Measurements from ENCODE around the gene ZNF83.
"Not testable (repeated sequence)": the region's sequence is repeated elsewhere in the genome, so short reads cannot be mapped to it uniquely, and the experiment has no call there.

The ZNF83 gene

GRCh38 chr19:52585604-52586003 is 52.6 kb downstream of the ZNF83 start:
- H2BK5ac ChIP-seq (ENCODE audit: low read depth, low read length, poor library complexity, severe bottlenecking) = no peak overlapping the region
- H3K18ac ChIP-seq (ENCODE audit: low read depth in 1 of 2, low read length in 2 of 2) = no peak overlapping the region
- H2BK15ac ChIP-seq (ENCODE audit: low read depth, poor library complexity, severe bottlenecking) = no peak overlapping the region
- H4K8ac ChIP-seq (ENCODE audit: low read length) = no peak overlapping the region
- no peak for DNase-seq
- no peak overlapping the region for H2AK5ac ChIP-seq (ENCODE audit: low read length, severe bottlenecking)
- H3K23ac ChIP-seq (ENCODE audit: low read length in 2 of 2) = no peak overlapping the region
- H3K27me3 ChIP-seq (ENCODE audit: control insufficient read depth in 1 of 2, insufficient read depth in 1 of 2, low read length in 2 of 2) = no peaks in the 10 kb centered on the region
- H3K27ac ChIP-seq (ENCODE audit: low read length, poor library complexity, severe bottlenecking) = no peak overlapping the region
- no peak overlapping the region for H2BK120ac ChIP-seq (ENCODE audit: low read depth, low read length)
- H4K91ac ChIP-seq (ENCODE audit: low read length) = no peak overlapping the region
- H3K36me3 ChIP-seq (ENCODE audit: control insufficient read depth in 1 of 2, insufficient read depth in 2 of 2, low read depth in 1 of 2, low read length in 2 of 2) = peaks cover 41 to 42% of the 10 kb centered on the region in 2 experiments
- H3K9me3 ChIP-seq (ENCODE audit: control insufficient read depth, low read length) = peaks cover 34% of the 10 kb centered on the region
- 92% methylated on average over 4 of the region's 6 CpGs for WGBS
- H3K4ac ChIP-seq (ENCODE audit: low read depth in 1 of 2, low read length in 2 of 2) = no peak overlapping the region
- no peak overlapping the region for H3K4me3 ChIP-seq (ENCODE audit: insufficient read depth in 1 of 2, low read depth in 1 of 2, low read length in 2 of 2)
- no peak overlapping the region for H2AFZ ChIP-seq (ENCODE audit: low read depth, low read length)
- H3K9ac ChIP-seq (ENCODE audit: low read length) = no peak overlapping the region
- H3K4me2 ChIP-seq (ENCODE audit: low read length, poor library complexity, severe bottlenecking) = no peak overlapping the region
- no peak overlapping the region for H2BK12ac ChIP-seq (ENCODE audit: low read length in 2 of 2)
- no peaks in the 10 kb centered on the region for H3K4me1 ChIP-seq (ENCODE audit: control insufficient read depth, insufficient read depth, low read depth, low read length)
- peaks cover 16% of the 10 kb centered on the region for H3K79me1 ChIP-seq (replicated peaks; ENCODE audit: low read length, poor library complexity, severe bottlenecking)
- H3K14ac ChIP-seq (ENCODE audit: low read length in 2 of 2) = no peak overlapping the region

GRCh38 chr19:52584736-52585440 is 53.3 kb downstream of the ZNF83 start:
- 85% methylated on average over 36 of the region's 39 CpGs for WGBS
- no peak overlapping the region for H3K14ac ChIP-seq (ENCODE audit: low read length in 2 of 2)
- H3K27me3 ChIP-seq (ENCODE audit: control insufficient read depth in 1 of 2, insufficient read depth in 1 of 2, low read length in 2 of 2) = no peaks in the 10 kb centered on the region

GRCh38 chr19:52570000-52570861 is 67.9 kb downstream of the ZNF83 start, which contains the start of gene ZNF701:
TSS of gene ZNF701 (plus strand) at chr19:52570287. CDS start at chr19:52574148, 3,861 bp downstream.
- Histone ChIP-seq H3K4ac (ENCODE audit: low read depth in 1 of 2, low read length in 2 of 2) (peak within 1 kb of the TSS; percentile 1 to 46), H3K36me3 (ENCODE audit: control insufficient read depth in 1 of 2, insufficient read depth in 2 of 2, low read depth in 1 of 2, low read length in 2 of 2) (peaks cover 24 to 30% of the 10 kb centered on the region in 2 experiments), H3K4me3 (ENCODE audit: insufficient read depth in 1 of 2, low read depth in 1 of 2, low read length in 2 of 2) (peak within 1 kb of the TSS; percentile 75 to 99), H2BK15ac (ENCODE audit: low read depth, poor library complexity, severe bottlenecking) (peak within 1 kb of the TSS; percentile 48), H2BK5ac (ENCODE audit: low read depth, low read length, poor library complexity, severe bottlenecking) (no peak within 1 kb of the TSS), H3K9ac (ENCODE audit: low read length) (peak within 1 kb of the TSS; percentile 99), H3K27me3 (ENCODE audit: control insufficient read depth in 1 of 2, insufficient read depth in 1 of 2, low read length in 2 of 2) (no peaks in the 10 kb centered on the region), H3K14ac (ENCODE audit: low read length in 2 of 2) (peak within 1 kb of the TSS in 1 of 2 experiments; percentile 82), H3K9me3 (ENCODE audit: control insufficient read depth, low read length) (peaks cover 27% of the 10 kb centered on the region), H3K79me1 (replicated peaks; ENCODE audit: low read length, poor library complexity, severe bottlenecking) (peaks cover 26% of the 10 kb centered on the region), H3K18ac (ENCODE audit: low read depth in 1 of 2, low read length in 2 of 2) (peak within 1 kb of the TSS; percentile 62 to 79), H3K4me1 (ENCODE audit: control insufficient read depth, insufficient read depth, low read depth, low read length) (peaks cover 9% of the 10 kb centered on the region), H3K27ac (ENCODE audit: low read length, poor library complexity, severe bottlenecking) (peak within 1 kb of the TSS; percentile 86), H2BK120ac (ENCODE audit: low read depth, low read length) (no peak within 1 kb of the TSS), H4K91ac (ENCODE audit: low read length) (peak within 1 kb of the TSS; percentile 64), H2AK5ac (ENCODE audit: low read length, severe bottlenecking) (no peak within 1 kb of the TSS), H4K8ac (ENCODE audit: low read length) (peak within 1 kb of the TSS; percentile 92), H2AFZ (ENCODE audit: low read depth, low read length) (peak within 1 kb of the TSS; percentile 78), H3K23ac (ENCODE audit: low read length in 2 of 2) (peak within 1 kb of the TSS in 1 of 2 experiments; percentile 92), H3K4me2 (ENCODE audit: low read length, poor library complexity, severe bottlenecking) (peak within 1 kb of the TSS; percentile 94), H2BK12ac (ENCODE audit: low read length in 2 of 2) (peak within 1 kb of the TSS in 1 of 2 experiments; percentile 47)
- WGBS = under 1% methylated on average over 52 of the region's 57 CpGs
- peak; percentile 93 for DNase-seq

More at GRCh38 chr19:52584736-52585440, 53.3 kb downstream of the ZNF83 start:
- Histone ChIP-seq H2BK120ac (ENCODE audit: low read depth, low read length) (no peak overlapping the region), H3K79me1 (replicated peaks; ENCODE audit: low read length, poor library complexity, severe bottlenecking) (peaks cover 16% of the 10 kb centered on the region), H2AFZ (ENCODE audit: low read depth, low read length) (no peak overlapping the region), H2BK5ac (ENCODE audit: low read depth, low read length, poor library complexity, severe bottlenecking) (no peak overlapping the region), H3K9me3 (ENCODE audit: control insufficient read depth, low read length) (peaks cover 35% of the 10 kb centered on the region), H3K18ac (ENCODE audit: low read depth in 1 of 2, low read length in 2 of 2) (no peak overlapping the region), H2AK5ac (ENCODE audit: low read length, severe bottlenecking) (no peak overlapping the region), H3K4me1 (ENCODE audit: control insufficient read depth, insufficient read depth, low read depth, low read length) (no peaks in the 10 kb centered on the region), H4K91ac (ENCODE audit: low read length) (no peak overlapping the region), H3K4me2 (ENCODE audit: low read length, poor library complexity, severe bottlenecking) (no peak overlapping the region), H2BK15ac (ENCODE audit: low read depth, poor library complexity, severe bottlenecking) (no peak overlapping the region), H2BK12ac (ENCODE audit: low read length in 2 of 2) (no peak overlapping the region), H3K27ac (ENCODE audit: low read length, poor library complexity, severe bottlenecking) (no peak overlapping the region), H3K23ac (ENCODE audit: low read length in 2 of 2) (no peak overlapping the region), H3K36me3 (ENCODE audit: control insufficient read depth in 1 of 2, insufficient read depth in 2 of 2, low read depth in 1 of 2, low read length in 2 of 2) (peaks cover 44 to 46% of the 10 kb centered on the region in 2 experiments), H4K8ac (ENCODE audit: low read length) (no peak overlapping the region), H3K4me3 (ENCODE audit: insufficient read depth in 1 of 2, low read depth in 1 of 2, low read length in 2 of 2) (peak overlapping the region in 1 of 2 experiments; percentile 62), H3K9ac (ENCODE audit: low read length) (no peak overlapping the region), H3K4ac (ENCODE audit: low read depth in 1 of 2, low read length in 2 of 2) (no peak overlapping the region)
- no peak for DNase-seq

GRCh38 chr19:52569638-52569999 is 68.5 kb downstream of the ZNF83 start:
- Histone ChIP-seq H3K9me3 (ENCODE audit: control insufficient read depth, low read length) (peaks cover 33% of the 10 kb centered on the region), H3K4me2 (ENCODE audit: low read length, poor library complexity, severe bottlenecking) (peak overlapping the region; percentile 81), H2AFZ (ENCODE audit: low read depth, low read length) (peak overlapping the region; percentile 78), H3K18ac (ENCODE audit: low read depth in 1 of 2, low read length in 2 of 2) (peak overlapping the region; percentile 62 to 79), H2BK12ac (ENCODE audit: low read length in 2 of 2) (peak overlapping the region in 1 of 2 experiments; percentile 47), H3K23ac (ENCODE audit: low read length in 2 of 2) (peak overlapping the region in 1 of 2 experiments; percentile 65), H3K36me3 (ENCODE audit: control insufficient read depth in 1 of 2, insufficient read depth in 2 of 2, low read depth in 1 of 2, low read length in 2 of 2) (peaks cover 26 to 29% of the 10 kb centered on the region in 2 experiments), H2BK15ac (ENCODE audit: low read depth, poor library complexity, severe bottlenecking) (peak overlapping the region; percentile 48), H3K9ac (ENCODE audit: low read length) (peak overlapping the region; percentile 99), H3K27ac (ENCODE audit: low read length, poor library complexity, severe bottlenecking) (peak overlapping the region; percentile 71), H4K8ac (ENCODE audit: low read length) (peak overlapping the region; percentile 91), H3K79me1 (replicated peaks; ENCODE audit: low read length, poor library complexity, severe bottlenecking) (peaks cover 26% of the 10 kb centered on the region), H3K4me3 (ENCODE audit: insufficient read depth in 1 of 2, low read depth in 1 of 2, low read length in 2 of 2) (peak overlapping the region; percentile 45 to 99)
- H3K4me1 ChIP-seq (ENCODE audit: control insufficient read depth, insufficient read depth, low read depth, low read length); H3K27me3 ChIP-seq (ENCODE audit: control insufficient read depth in 1 of 2, insufficient read depth in 1 of 2, low read length in 2 of 2); DNase-seq; H2AK5ac ChIP-seq (ENCODE audit: low read length, severe bottlenecking); H2BK120ac ChIP-seq (ENCODE audit: low read depth, low read length); H4K91ac ChIP-seq (ENCODE audit: low read length); H3K4ac ChIP-seq (ENCODE audit: low read depth in 1 of 2, low read length in 2 of 2); H2BK5ac ChIP-seq (ENCODE audit: low read depth, low read length, poor library complexity, severe bottlenecking); H3K14ac ChIP-seq (ENCODE audit: low read length in 2 of 2): not testable (repeated sequence)
- 3% methylated on average over 13 of the region's 13 CpGs for WGBS

Data from mesenchymal stem cell (in vitro differentiated cells and primary cell).